Activated CD4-positive, alpha-beta T cell treated with anti-CD3 and anti-CD28 coated beads for 36 hours (primary cell): ENCODE results near the gene TRAF3IP1. TPM values are rescaled to one million over a fixed set of nuclear protein-coding genes. Genes with fewer than 3 reads are reported as not detected.
A peak's percentile ranks its signal among the peaks of the same experiment; 100 is the strongest.
"Not testable (repeated sequence)": the region's sequence is repeated elsewhere in the genome, so short reads cannot be mapped to it uniquely, and the experiment has no call there.

Experiments used
- ATAC-seq: fragments of 200-7000 bp; cut with Tn5 transposase; one replicate; pipeline ENCODE4 v1.10.0; 2021; ENCODE audit warnings: mild to moderate bottlenecking, moderate library complexity
- CTCF ChIA-PET: fragments of 350-600 bp; sonication (Branson Sonifier 250); formaldehyde crosslinking; loops from one replicate; lab custom pipeline; 2021; ENCODE audit warnings: antibody characterized with exemption; lab: Charles Lee
- POLR2A ChIA-PET: fragments of 350-600 bp; sonication (Branson Sonifier 250); formaldehyde crosslinking; loops from one replicate; lab custom pipeline; 2021; ENCODE audit warnings: antibody characterized with exemption, inconsistent platforms; lab: Charles Lee
- DNase-seq: peaks from one replicate; pipeline ENCODE4 v3.0.0-alpha.2; 2020
- H3K27ac Mint-ChIP-seq: one replicate; pipeline ENCODE4 v1.8.0; 2021; ENCODE audit warnings: mixed read lengths
- H3K27me3 Mint-ChIP-seq: one replicate; pipeline ENCODE4 v1.8.0; 2021; ENCODE audit warnings: mixed read lengths
- H3K36me3 Mint-ChIP-seq: one replicate; pipeline ENCODE4 v1.8.0; 2021; ENCODE audit warnings: low read depth, mixed read lengths
- H3K4me1 Mint-ChIP-seq: one replicate; pipeline ENCODE4 v1.8.0; 2021; ENCODE audit warnings: mixed read lengths
- H3K4me3 Mint-ChIP-seq: one replicate; pipeline ENCODE4 v1.8.0; 2021; ENCODE audit warnings: mild to moderate bottlenecking, moderate library complexity, mixed read lengths
- H3K9me3 Mint-ChIP-seq: one replicate; pipeline ENCODE4 v1.8.0; 2021; ENCODE audit warnings: low read depth, mixed read lengths
- intact Hi-C, 2 experiments: fragments of 100-400 bp; cut with DNase I in 1 of 2; cut with micrococcal nuclease in 1 of 2; formaldehyde crosslinking; loops; one replicate each; pipeline versions ENCODE4 v1.14.2 to v1.15.1; 2022 to 2024; cut with DNase I, micrococcal nuclease
- total RNA-seq, 2 experiments: library from RNA; stranded (reverse); gene quantifications; one replicate each; pipeline ENCODE4 v1.2.3, GENCODE V29; 2021

The TRAF3IP1 gene
- total RNA-seq, 2 experiments from 2014 or later: 8.5 to 9.8 TPM

DNA sequence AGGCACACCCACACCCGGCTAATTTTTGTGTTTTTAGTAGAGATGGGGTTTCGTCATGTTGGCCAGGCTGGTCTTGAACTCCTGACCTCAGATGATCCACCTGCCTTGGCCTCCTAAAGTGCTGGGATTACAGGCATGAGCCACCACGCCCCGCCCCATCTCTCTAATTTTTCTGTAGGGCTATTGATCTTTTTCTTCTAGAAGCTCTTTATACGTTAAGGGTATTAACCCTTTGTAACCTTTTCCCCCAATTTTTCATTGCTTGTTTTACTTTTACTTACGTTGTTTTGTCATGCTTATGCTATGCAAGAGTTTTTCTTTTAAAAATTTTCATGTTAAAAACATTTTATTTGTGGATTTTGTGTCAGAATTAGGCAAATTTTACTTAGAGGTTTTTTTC lies 121.9 kb downstream of the TRAF3IP1 start:
- ATAC-seq, H3K9me3 Mint-ChIP-seq, POLR2A ChIA-PET, H3K4me3 Mint-ChIP-seq, H3K27ac Mint-ChIP-seq, DNase-seq, H3K27me3 Mint-ChIP-seq, intact Hi-C loops: not testable (repeated sequence)
- H3K4me1 Mint-ChIP-seq: peaks cover 41% of the 10 kb centered on the region
- H3K36me3 Mint-ChIP-seq: peaks cover 67% of the 10 kb centered on the region
- CTCF ChIA-PET: interaction anchor here (0.7 kb wide), 1 partner anchor 586 kb away, joined by 3 read pairs; no protein-coding TSS in a partner anchor

DNA sequence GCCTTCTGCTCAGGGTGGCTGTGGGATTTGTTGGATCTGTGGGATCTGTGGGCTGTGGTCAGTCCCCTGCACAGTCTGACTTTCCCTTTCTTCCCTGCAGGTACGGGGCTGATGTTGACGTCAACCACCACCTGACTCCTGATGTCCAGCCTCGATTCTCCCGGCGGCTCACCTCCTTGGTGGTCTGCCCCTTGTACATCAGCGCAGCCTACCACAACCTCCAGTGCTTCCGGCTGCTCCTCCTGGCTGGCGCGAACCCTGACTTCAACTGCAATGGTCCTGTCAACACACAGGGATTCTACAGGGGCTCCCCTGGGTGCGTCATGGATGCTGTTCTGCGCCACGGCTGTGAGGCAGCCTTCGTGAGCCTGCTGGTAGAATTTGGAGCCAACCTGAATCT lies 123.9 kb downstream of the TRAF3IP1 start:
- intact Hi-C loops: no loop called here
- Mint-ChIP-seq H3K9me3 (no peaks in the 10 kb centered on the region), H3K4me3 (no peak overlapping the region), H3K27me3 (no peaks in the 10 kb centered on the region), H3K27ac (no peak overlapping the region), H3K4me1 (peaks cover 33% of the 10 kb centered on the region), H3K36me3 (peaks cover 65% of the 10 kb centered on the region)
- ATAC-seq (no peak), DNase-seq (no peak)
- POLR2A ChIA-PET: no interaction called here
- CTCF ChIA-PET: interaction anchor here (1.1 kb wide), 1 partner anchor 16 kb away, joined by 4 read pairs; no protein-coding TSS in a partner anchor

DNA sequence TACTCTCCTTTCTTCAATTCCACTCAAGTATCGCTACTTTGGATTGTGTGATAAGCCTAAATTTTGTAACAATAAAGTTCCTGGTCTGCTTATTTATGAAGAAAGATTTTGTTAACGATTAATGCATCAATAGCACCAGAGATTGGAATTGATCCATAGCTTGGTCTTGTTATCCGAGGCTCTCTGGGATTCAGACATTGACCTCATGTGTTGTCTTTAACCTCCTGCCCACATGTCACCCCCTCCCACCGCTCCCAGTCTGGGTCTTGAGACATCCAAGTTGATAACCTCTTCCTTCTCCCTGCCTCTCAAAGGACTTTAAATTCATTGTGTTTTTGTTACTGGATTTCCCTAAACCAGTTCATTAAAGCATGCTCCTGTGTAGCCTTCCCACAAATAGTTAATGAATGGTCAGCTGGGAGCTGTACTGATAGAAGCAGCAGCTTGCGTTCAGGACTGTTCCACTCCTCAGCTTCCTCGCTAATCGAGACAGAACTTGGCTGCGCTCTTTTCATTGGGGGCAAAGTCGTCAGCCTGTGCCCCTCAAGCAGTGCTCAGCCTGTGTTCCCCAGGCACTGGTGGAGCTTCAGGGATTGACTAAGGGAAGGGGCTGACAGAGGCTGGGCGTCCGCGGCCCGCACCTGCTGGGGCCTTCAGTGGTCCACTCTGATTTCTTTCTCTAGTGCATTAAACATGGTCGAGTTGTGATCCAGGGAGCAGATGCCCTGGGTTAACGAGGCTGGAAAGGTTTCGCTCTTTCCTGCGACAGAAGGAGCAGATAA lies 125.3 kb downstream of the TRAF3IP1 start:
- ChIA-PET CTCF (no interaction called here), POLR2A (no interaction called here)
- Mint-ChIP-seq H3K27me3 (no peaks in the 10 kb centered on the region), H3K4me1 (peaks cover 20% of the 10 kb centered on the region), H3K36me3 (peaks cover 62% of the 10 kb centered on the region), H3K9me3 (no peaks in the 10 kb centered on the region), H3K4me3 (no peak overlapping the region), H3K27ac (no peak overlapping the region)
- intact Hi-C loops: no loop called here
- ATAC-seq: no peak
- no peak for DNase-seq

GRCh38 chr2:238446371-238446770 lies 126.1 kb downstream of the TRAF3IP1 start:
- peaks cover 62% of the 10 kb centered on the region for H3K36me3 Mint-ChIP-seq
- POLR2A ChIA-PET: no interaction called here
- no peaks in the 10 kb centered on the region for H3K27me3 Mint-ChIP-seq

DNA sequence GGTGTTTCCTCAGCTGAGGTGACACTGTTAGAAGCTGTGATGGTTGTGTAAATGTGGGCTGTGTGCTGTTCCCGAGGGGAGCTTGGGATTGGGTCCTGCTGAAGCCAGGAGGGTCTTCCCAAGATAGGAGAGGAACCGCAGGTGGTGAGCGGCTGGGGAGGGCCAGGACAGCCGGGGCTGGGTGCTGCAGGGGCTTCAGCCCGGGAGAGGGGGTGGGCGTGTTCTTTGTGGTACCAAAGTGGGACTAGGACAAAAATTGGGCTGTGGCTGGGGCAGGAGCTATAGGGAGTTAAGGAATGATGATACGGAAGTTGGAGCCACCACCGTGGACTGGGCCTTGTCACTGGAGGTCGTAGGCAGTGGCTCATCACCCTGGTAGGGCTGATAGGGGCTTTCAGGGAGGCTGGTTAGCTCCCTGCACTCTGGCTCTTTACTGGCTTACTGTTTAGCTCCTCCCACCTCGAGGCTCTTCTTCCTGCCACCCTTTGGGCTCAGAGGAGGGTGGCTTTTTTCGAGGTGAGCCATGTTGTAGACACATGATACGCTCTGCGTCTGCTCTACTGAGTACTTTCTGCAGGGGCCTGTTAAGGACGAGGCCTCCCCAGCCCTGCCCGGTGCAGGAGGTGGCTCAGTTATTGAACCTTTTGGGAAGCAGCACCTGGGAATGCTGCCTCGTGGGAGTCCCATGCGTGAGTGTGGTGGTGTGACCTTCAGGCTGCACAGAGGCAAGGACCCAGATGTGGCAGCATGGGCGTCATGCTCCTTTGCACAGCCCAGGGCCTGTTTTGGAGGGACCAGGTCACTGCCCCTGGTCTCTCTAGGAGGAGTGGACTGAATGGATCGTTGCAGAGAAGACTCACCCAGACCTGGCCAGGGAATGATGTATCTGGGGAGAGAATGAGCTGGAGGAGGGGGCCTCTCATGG lies 128.0 kb downstream of the TRAF3IP1 start:
- ATAC-seq (peak; percentile 44), DNase-seq (no peak)
- Mint-ChIP-seq H3K4me3 (no peak overlapping the region), H3K27me3 (no peaks in the 10 kb centered on the region), H3K27ac (peak overlapping the region; percentile 21), H3K4me1 (peaks cover 3% of the 10 kb centered on the region), H3K9me3 (no peaks in the 10 kb centered on the region), H3K36me3 (peaks cover 69% of the 10 kb centered on the region)
- POLR2A ChIA-PET: no interaction called here
- intact Hi-C loops: no loop called here
- CTCF ChIA-PET: interaction anchor here (0.5 to 1.0 kb wide), 2 partner anchors 13 to 65 kb away, joined by 3 read pairs; no protein-coding TSS in a partner anchor

More at GRCh38 chr2:238446371-238446770, 126.1 kb downstream of the TRAF3IP1 start:
- intact Hi-C loops: no loop called here
- ATAC-seq: no peak
- DNase-seq: no peak
- no peak overlapping the region for H3K27ac Mint-ChIP-seq
- peaks cover 14% of the 10 kb centered on the region for H3K4me1 Mint-ChIP-seq
- no peak overlapping the region for H3K4me3 Mint-ChIP-seq
- CTCF ChIA-PET: no interaction called here
- no peaks in the 10 kb centered on the region for H3K9me3 Mint-ChIP-seq

- POLR2A ChIA-PET: no interaction called here
- Mint-ChIP-seq H3K4me1 (peaks cover 3% of the 10 kb centered on the region), H3K27me3 (no peaks in the 10 kb centered on the region), H3K36me3 (peaks cover 65% of the 10 kb centered on the region), H3K4me3 (no peak overlapping the region), H3K9me3 (no peaks in the 10 kb centered on the region), H3K27ac (no peak overlapping the region)
- intact Hi-C loops: no loop called here
- ATAC-seq: no peak
- no peak for DNase-seq
- CTCF ChIA-PET: interaction anchor here (0.5 to 1.0 kb wide), 2 partner anchors 12 to 64 kb away, joined by 3 read pairs; no protein-coding TSS in a partner anchor
These were observed 128.9 kb downstream of the TRAF3IP1 start for GRCh38 chr2:238449241-238449640.

DNA sequence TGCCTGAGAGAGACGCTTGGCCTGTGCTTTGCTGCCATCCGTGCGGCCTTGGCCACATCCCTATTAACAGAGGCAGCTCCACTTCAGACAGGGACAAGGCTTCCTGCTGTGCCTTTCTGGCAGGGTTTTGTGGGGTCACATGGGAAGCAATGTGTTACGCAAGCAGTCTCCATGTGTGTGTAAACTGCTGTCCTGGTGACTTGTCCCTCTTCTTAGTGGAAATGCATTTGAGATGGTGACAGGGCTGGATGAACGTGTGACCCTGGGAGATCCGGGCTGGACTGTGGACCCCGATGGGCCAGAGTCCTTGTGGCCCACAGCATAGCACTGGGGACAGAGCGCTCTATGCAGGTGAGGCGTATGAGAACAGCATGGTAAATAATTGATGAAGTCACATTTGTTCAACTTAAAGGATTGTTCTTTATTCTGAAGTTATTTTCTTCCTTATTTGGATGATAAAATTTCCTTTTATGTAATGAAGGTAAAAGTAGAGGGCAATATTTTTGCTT lies 129.6 kb downstream of the TRAF3IP1 start:
- Mint-ChIP-seq H3K36me3 (peaks cover 58% of the 10 kb centered on the region), H3K27ac (no peak overlapping the region), H3K27me3 (no peaks in the 10 kb centered on the region), H3K9me3 (no peaks in the 10 kb centered on the region), H3K4me3 (no peak overlapping the region), H3K4me1 (peaks cover 3% of the 10 kb centered on the region)
- POLR2A ChIA-PET: no interaction called here
- ATAC-seq (no peak), DNase-seq (no peak)
- intact Hi-C loops: no loop called here
- CTCF ChIA-PET: no interaction called here

DNA sequence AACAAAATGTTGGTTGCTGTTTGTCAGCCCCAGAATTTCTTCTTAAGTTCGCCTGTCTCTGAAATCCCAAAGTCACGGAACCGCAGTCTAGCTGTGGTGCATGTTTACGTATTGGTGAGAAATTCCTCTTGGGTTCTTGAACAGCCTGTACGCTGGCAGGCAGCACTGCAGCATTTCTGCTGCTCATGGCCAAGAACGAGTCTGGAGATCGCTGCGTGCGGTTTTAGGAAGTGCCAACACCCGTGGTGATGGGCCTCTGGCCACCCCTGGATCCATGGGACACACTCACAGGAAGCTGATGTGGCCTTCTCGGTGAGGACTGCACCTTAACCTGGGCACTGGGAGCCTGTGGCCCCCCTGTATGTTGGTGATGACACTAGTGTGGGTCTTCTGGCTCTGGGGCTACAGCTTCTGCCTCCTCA lies 130.1 kb downstream of the TRAF3IP1 start:
- CTCF ChIA-PET: no interaction called here
- no peak for DNase-seq
- Mint-ChIP-seq H3K9me3 (no peaks in the 10 kb centered on the region), H3K4me1 (peaks cover 3% of the 10 kb centered on the region), H3K27me3 (no peaks in the 10 kb centered on the region), H3K36me3 (peaks cover 53% of the 10 kb centered on the region), H3K4me3 (no peak overlapping the region), H3K27ac (no peak overlapping the region)
- POLR2A ChIA-PET: no interaction called here
- ATAC-seq: no peak
- intact Hi-C loops: no loop called here

Other genes starting within 250 kb of the TRAF3IP1 start
- under 1 TPM; 0.16 to 0.21 TPM for gene ESPNL, start 220.2 kb upstream of the TRAF3IP1 start, total RNA-seq
- gene KLHL30, start 181.8 kb upstream of the TRAF3IP1 start, total RNA-seq: not detected
- gene ERFE, start 161.5 kb upstream of the TRAF3IP1 start, total RNA-seq: under 1 TPM; 0.07 to 0.39 TPM
- 10 to 100 TPM; 39.2 to 44.3 TPM for gene ILKAP, start 116.8 kb upstream of the TRAF3IP1 start, total RNA-seq
- 1 to 10 TPM; 1.8 to 4.0 TPM for gene HES6, start 80.5 kb upstream of the TRAF3IP1 start, total RNA-seq
- 10 to 100 TPM; 12.2 to 13.5 TPM for gene PER2, start 31.9 kb upstream of the TRAF3IP1 start, total RNA-seq
- 10 to 100 TPM; 31.7 to 33.4 TPM for gene ASB1, start 106.4 kb downstream of the TRAF3IP1 start, total RNA-seq